Measurements from ENCODE around the gene ATF6. TPM values are rescaled to one million over a fixed set of nuclear protein-coding genes. Genes with fewer than 3 reads are reported as not detected.

Gene ATF6
- total and polyA plus RNA-seq, 2 of the 8 experiments (the other 6 are each of a cell fraction or from before 2014, with no cell fraction given), result 4.6 to 10.0 TPM

- H4K8ac ChIP-seq (ENCODE audit: extremely low read depth, insufficient read depth, low read length), result no peak overlapping the region
Observed at GRCh38 chr1:161768986-161769672, 3.0 kb downstream of the ATF6 start.

More at GRCh38 chr1:161768986-161769672, 3.0 kb downstream of the ATF6 start:
- Histone ChIP-seq H3K4me3 (ENCODE audit: extremely low read depth in 1 of 4, insufficient read depth in 2 of 4, low read depth in 3 of 4, low read length in 4 of 4) (no peak overlapping the region), H4K91ac (replicated peaks; ENCODE audit: insufficient read length, low read length) (no peak overlapping the region), H3K79me1 (ENCODE audit: low read depth, low read length) (no peaks in the 10 kb centered on the region; the same call in 1 of the 2 replicates), H4K5ac (ENCODE audit: insufficient read length, low read depth, low read length) (no peak overlapping the region), H4K20me1 (replicated peaks in 1 of 2; ENCODE audit: control insufficient read depth in 1 of 2, insufficient read depth in 2 of 2, low read length in 2 of 2) (no peaks in the 10 kb centered on the region), H3K23ac (ENCODE audit: insufficient read length) (no peak overlapping the region), H3K56ac (replicated peaks; ENCODE audit: insufficient read length, low read depth, low read length) (no peak overlapping the region), H3K36me3 (ENCODE audit: control insufficient read depth in 2 of 4, insufficient read depth in 4 of 4, low read length in 3 of 4) (no peaks in the 10 kb centered on the region), H2BK120ac (replicated peaks; ENCODE audit: low read depth, low read length) (no peak overlapping the region), H3K4me2 (ENCODE audit: insufficient read depth in 1 of 2, low read depth in 2 of 2, low read length in 2 of 2) (no peak overlapping the region), H3K23me2 (ENCODE audit: low read depth, low read length) (no peaks in the 10 kb centered on the region; the same call in 1 of the 2 replicates), H3K9ac (replicated peaks in 1 of 4; ENCODE audit: extremely low read depth in 1 of 4, low read depth in 3 of 4, low read length in 3 of 4) (no peak overlapping the region), H2AFZ (ENCODE audit: low read length) (no peak overlapping the region), H3K79me2 (ENCODE audit: control insufficient read depth in 1 of 2, insufficient read depth in 2 of 2, low read length in 2 of 2) (peaks cover 0 to 4% of the 10 kb centered on the region in 2 experiments; a peak in 1 of 4 replicates), H2BK20ac (ENCODE audit: low read length) (no peak overlapping the region), H2BK5ac (ENCODE audit: low read depth, low read length) (no peak overlapping the region), H3K27me3 (replicated peaks in 1 of 4; ENCODE audit: control insufficient read depth in 3 of 4, extremely low read depth in 1 of 4, insufficient read depth in 3 of 4, low read length in 3 of 4) (no peaks in the 10 kb centered on the region), H3K4ac (replicated peaks; ENCODE audit: insufficient read length, low read depth, low read length) (no peak overlapping the region), H3K27ac (ENCODE audit: low read depth, low read length) (no peak overlapping the region), H2BK12ac (ENCODE audit: low read depth, low read length) (no peak overlapping the region), H3K14ac (ENCODE audit: insufficient read length) (no peak overlapping the region), H2AK5ac (ENCODE audit: low read depth, low read length) (no peak overlapping the region), H3K18ac (ENCODE audit: extremely low read depth, low read length) (no peak overlapping the region), H2BK15ac (ENCODE audit: low read length) (no peak overlapping the region), H3K4me1 (replicated peaks in 1 of 4; ENCODE audit: control insufficient read depth in 3 of 4, insufficient read depth in 4 of 4, low read length in 3 of 4) (no peaks in the 10 kb centered on the region), H3K9me3 (ENCODE audit: insufficient read depth in 2 of 2, low read depth in 1 of 2, low read length in 1 of 2) (no peaks in the 10 kb centered on the region)
- CTCF ChIA-PET (ENCODE audit: partially characterized antibody), result interaction anchor here (1.0 to 1.2 kb wide), 2 partner anchors 19 to 268 kb away, joined by 3 read pairs; partner anchors contain the start of gene DUSP12
- POLR2A ChIA-PET (ENCODE audit: partially characterized antibody), result no interaction called here
- no peak for DNase-seq (ENCODE audit: low read depth in 1 of 2, low spot score in 2 of 2)
- TF ChIP-seq TAF7 (optimal IDR thresholded peaks at IDR 0.05; ENCODE audit: borderline replicate concordance, low read depth, low read length) (no peak), SP2 (IDR thresholded peaks at IDR 0.05; ENCODE audit: low read length) (no peak), BCL11A (IDR thresholded peaks at IDR 0.05; ENCODE audit: low read depth in 2 of 2, low read length in 2 of 2) (no peak), CTBP2 (IDR thresholded peaks at IDR 0.05; ENCODE audit: borderline replicate concordance, insufficient read depth, insufficient read length, low read length) (no peak), MAFK (IDR thresholded peaks at IDR 0.05; ENCODE audit: low read depth, low read length) (no peak), EZH2 (IDR thresholded peaks at IDR 0.05; ENCODE audit: low read depth, low read length, severe bottlenecking) (no peak), SIRT6 (IDR thresholded peaks at IDR 0.05; ENCODE audit: low read length) (no peak), CBX8 (IDR thresholded peaks at IDR 0.05; ENCODE audit: borderline replicate concordance, low read depth, low read length) (no peak), CBX5 (IDR thresholded peaks at IDR 0.05; ENCODE audit: low read depth, low read length) (no peak), TBP (IDR thresholded peaks at IDR 0.05; ENCODE audit: low read depth, low read length) (no peak), PHF8 (conservative IDR thresholded peaks at IDR 0.05; ENCODE audit: low read depth, low read length) (no peak), POU5F1 (IDR thresholded peaks at IDR 0.05; ENCODE audit: low read depth, low read length) (no peak)
- no peak for FAIRE-seq

Data from H1 (cell line).